ENCODE measurements around the gene CD24.

The CD24 gene

DNA sequence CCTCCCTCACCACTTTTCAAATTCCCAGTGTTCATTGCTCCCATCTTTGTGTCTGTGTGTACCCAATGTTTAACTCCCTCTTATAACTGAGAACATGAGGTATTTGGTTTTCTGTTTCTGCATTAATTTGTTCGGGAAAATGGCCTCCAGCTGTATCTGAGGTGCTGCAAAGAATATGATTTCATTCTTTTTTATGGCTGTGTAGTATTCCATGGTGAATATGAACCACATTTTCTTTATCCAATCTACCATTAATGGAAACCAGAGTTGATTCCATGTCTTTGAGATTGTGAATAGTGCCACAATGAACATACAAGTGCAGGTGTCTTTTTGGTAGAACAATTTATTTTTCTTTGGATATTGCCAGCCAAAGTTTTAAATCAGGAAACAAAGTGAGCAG, 10.4 kb downstream of the CD24 start:
- Histone ChIP-seq H2AFZ (ENCODE audit: low read depth, low read length) (no peak overlapping the region), H3K4me1 (ENCODE audit: insufficient read depth, low read length) (no peaks in the 10 kb centered on the region), H3K4me3 (ENCODE audit: low read length) (no peak overlapping the region), H3K36me3 (ENCODE audit: insufficient read depth, low read length) (no peaks in the 10 kb centered on the region), H3K9me3 (ENCODE audit: low read length) (peaks cover 3% of the 10 kb centered on the region), H3K27me3 (ENCODE audit: insufficient read depth, low read length) (no peaks in the 10 kb centered on the region)

DNA sequence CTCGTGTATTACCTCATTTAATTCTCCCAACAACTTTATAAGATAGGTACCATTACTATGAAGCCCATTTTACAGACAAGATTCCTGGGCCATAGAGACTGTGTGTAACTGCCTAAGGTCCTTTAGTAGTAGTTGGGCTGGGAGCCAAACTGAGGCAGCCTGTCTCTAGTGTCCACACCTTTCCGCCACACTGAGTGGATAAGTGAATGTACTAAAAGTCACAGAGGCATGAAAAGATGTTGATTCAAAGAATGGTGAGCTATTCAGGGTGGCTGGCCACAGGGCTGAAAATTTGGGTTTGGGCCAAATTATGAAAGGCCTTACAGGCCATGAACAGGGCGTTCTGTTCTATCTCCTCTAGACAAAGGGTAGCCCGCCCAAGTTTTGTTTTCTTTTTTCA, 11.0 kb downstream of the CD24 start:
- Histone ChIP-seq H3K4me3 (ENCODE audit: low read length) (no peak overlapping the region), H3K36me3 (ENCODE audit: insufficient read depth, low read length) (no peaks in the 10 kb centered on the region), H3K27me3 (ENCODE audit: insufficient read depth, low read length) (no peaks in the 10 kb centered on the region), H3K9me3 (ENCODE audit: low read length) (peaks cover 3% of the 10 kb centered on the region), H3K4me1 (ENCODE audit: insufficient read depth, low read length) (no peaks in the 10 kb centered on the region), H2AFZ (ENCODE audit: low read depth, low read length) (no peak overlapping the region)

DNA sequence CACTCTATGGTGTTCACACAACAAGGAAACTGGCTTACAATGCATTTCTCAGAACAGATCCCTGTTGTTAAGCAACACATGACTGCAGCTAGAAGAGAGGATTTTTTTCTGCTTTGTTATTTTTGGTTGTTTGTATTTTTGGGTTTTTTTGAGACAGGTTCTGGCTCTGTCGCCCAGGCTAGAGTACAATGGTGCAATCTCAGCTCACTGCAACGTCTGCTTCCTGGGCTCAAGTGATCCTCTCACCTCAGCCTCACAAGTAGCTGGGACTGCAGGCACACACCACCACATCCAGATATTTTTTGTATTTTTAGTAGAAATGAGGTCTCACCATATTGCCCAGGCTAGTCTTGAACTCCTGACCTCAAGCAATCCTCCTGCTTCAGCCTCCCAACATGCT, 12.7 kb downstream of the CD24 start:
- Histone ChIP-seq H2AFZ (ENCODE audit: low read depth, low read length) (no peak overlapping the region), H3K27me3 (ENCODE audit: insufficient read depth, low read length) (no peaks in the 10 kb centered on the region), H3K4me3 (ENCODE audit: low read length) (no peak overlapping the region), H3K9me3 (ENCODE audit: low read length) (peaks cover 3% of the 10 kb centered on the region), H3K4me1 (ENCODE audit: insufficient read depth, low read length) (no peaks in the 10 kb centered on the region), H3K36me3 (ENCODE audit: insufficient read depth, low read length) (no peaks in the 10 kb centered on the region)

DNA sequence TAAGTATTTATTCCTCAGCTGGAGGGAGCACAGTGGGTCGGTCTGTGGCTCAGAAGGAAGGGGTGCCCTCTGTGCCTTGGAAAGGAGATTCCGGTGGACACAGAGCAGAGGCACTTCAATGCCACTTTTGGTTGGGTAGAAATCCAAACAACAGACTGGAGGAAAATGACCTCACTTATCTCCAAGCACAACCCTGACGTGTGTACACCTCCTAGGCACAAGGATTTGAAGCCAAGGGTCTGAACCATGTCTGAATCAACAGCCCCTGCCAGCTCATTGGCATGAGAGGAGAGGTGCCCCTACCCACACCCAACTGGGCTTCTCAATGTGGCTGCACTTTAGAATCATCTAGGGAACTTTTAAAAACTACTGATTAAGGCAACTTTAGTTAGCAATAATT, 13.4 kb downstream of the CD24 start:
- H3K4me3 ChIP-seq (ENCODE audit: low read length) = no peak overlapping the region
- H3K9me3 ChIP-seq (ENCODE audit: low read length) = peaks cover 3% of the 10 kb centered on the region
- H3K27me3 ChIP-seq (ENCODE audit: insufficient read depth, low read length) = no peaks in the 10 kb centered on the region
- no peaks in the 10 kb centered on the region for H3K36me3 ChIP-seq (ENCODE audit: insufficient read depth, low read length)
- H2AFZ ChIP-seq (ENCODE audit: low read depth, low read length) = no peak overlapping the region
- H3K4me1 ChIP-seq (ENCODE audit: insufficient read depth, low read length) = no peaks in the 10 kb centered on the region

DNA sequence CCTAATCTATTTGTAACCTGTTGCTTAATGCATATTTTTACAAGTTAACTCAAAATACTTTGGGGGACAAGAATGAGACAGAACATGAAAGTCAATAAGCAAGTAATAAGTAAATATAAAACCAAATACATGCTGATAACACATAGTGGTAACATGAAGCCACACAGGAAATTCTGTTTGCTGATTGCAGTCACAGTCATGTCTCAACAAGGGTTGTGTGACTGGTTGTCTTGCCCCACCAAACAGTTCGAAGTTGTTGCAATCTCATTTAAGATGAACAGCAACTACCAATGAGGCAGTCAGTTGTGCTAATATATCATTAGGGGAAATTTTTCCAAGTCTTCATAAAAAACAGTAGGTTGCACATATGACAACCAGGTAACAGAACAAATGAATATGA, 14.5 kb downstream of the CD24 start:
- H3K9me3 ChIP-seq (ENCODE audit: low read length) = peaks cover 3% of the 10 kb centered on the region
- no peak overlapping the region for H2AFZ ChIP-seq (ENCODE audit: low read depth, low read length)
- H3K4me1 ChIP-seq (ENCODE audit: insufficient read depth, low read length) = no peaks in the 10 kb centered on the region
- H3K36me3 ChIP-seq (ENCODE audit: insufficient read depth, low read length) = no peaks in the 10 kb centered on the region
- H3K27me3 ChIP-seq (ENCODE audit: insufficient read depth, low read length) = no peaks in the 10 kb centered on the region
- H3K4me3 ChIP-seq (ENCODE audit: low read length) = no peak overlapping the region

DNA sequence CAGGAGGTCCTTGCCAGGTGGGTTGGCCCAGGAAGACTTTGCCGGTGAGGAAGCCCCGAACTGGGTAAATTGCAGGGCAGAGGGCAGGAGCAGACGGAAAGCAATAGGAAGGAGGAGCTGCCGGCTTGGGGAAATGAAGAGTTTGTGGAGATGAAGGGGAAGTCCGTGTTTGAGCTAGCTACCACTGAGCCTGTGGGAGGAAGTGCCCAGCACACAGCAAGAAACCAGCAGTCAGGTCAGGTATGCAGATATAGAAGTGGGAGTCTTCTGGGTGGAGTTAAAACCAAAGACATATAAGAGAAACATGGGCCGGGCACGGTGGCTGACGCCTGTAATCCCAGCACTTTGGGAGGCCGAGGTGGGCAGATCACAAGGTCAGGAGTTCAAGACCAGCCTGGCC, 34.7 kb downstream of the CD24 start:
- no peak overlapping the region for H3K4me3 ChIP-seq (ENCODE audit: low read length)
- no peak overlapping the region for H2AFZ ChIP-seq (ENCODE audit: low read depth, low read length)
- no peaks in the 10 kb centered on the region for H3K36me3 ChIP-seq (ENCODE audit: insufficient read depth, low read length)
- H3K9me3 ChIP-seq (ENCODE audit: low read length) = no peaks in the 10 kb centered on the region
- H3K4me1 ChIP-seq (ENCODE audit: insufficient read depth, low read length) = no peaks in the 10 kb centered on the region
- H3K27me3 ChIP-seq (ENCODE audit: insufficient read depth, low read length) = no peaks in the 10 kb centered on the region

DNA sequence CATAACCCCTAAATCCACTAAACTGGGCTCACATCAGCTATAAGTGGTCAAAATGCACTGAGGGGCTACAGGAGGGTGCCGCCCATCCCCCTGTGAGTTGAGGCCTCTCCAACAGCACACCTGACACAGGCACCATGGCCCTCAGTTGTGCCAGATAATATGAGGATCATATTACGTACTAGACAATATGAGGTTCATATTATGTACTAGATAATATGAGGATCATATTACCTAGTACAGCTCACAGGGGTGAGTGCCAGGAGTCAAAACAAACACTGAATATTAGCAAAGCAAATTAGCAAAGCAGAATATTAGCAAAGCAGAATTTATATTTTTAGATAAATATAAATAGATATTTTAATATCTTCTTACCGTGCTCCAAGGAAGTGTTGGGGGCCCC, 35.3 kb downstream of the CD24 start:
- Histone ChIP-seq H3K4me3 (ENCODE audit: low read length) (no peak overlapping the region), H3K36me3 (ENCODE audit: insufficient read depth, low read length) (no peaks in the 10 kb centered on the region), H3K9me3 (ENCODE audit: low read length) (no peaks in the 10 kb centered on the region), H3K4me1 (ENCODE audit: insufficient read depth, low read length) (no peaks in the 10 kb centered on the region), H2AFZ (ENCODE audit: low read depth, low read length) (no peak overlapping the region), H3K27me3 (ENCODE audit: insufficient read depth, low read length) (no peaks in the 10 kb centered on the region)

DNA sequence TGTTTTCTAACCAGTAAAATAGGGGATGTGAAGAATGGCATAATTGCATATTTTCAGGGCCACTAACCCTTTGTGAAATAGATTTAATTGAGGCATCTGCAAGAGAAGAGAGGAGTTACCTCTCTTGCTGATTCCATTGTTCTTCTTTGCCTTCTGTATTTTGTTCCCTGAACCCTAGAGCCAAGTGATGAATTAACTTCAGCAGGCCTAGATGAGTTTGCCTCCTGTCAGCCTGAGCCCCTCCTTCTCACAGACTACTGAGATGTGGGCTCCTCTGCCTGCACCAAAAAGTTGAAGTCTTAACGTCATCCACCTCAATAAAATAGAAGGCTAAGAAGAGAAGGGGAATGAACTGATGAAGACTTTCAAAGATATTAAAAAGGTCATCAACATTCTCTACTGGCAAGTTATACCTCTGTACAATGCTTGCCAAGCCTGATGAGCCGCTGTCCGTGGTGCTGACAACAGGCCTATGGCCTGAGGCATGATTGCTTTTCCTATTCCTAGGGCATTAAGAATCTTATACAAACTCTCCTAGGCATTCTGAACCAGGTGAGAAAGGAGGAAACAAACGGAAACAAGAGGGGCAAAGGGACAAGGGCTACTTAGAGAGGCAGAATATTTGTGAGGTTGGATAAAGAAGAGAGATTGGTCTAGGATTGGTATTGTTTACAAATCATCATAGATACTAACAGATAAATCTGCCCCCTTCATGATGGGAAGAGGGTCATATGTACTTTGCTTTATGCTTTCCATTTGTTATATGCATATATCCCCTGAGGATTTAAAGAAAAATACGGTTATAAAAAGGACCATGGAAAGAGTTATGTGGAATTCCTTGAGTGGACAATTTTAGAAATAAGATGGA, 46.8 kb downstream of the CD24 start:
- no peak overlapping the region for H2AFZ ChIP-seq (ENCODE audit: low read depth, low read length)
- no peak overlapping the region for H3K4me3 ChIP-seq (ENCODE audit: low read length)
- H3K9me3 ChIP-seq (ENCODE audit: low read length) = no peaks in the 10 kb centered on the region
- H3K27me3 ChIP-seq (ENCODE audit: insufficient read depth, low read length) = peaks cover 15% of the 10 kb centered on the region
- no peaks in the 10 kb centered on the region for H3K36me3 ChIP-seq (ENCODE audit: insufficient read depth, low read length)
- no peaks in the 10 kb centered on the region for H3K4me1 ChIP-seq (ENCODE audit: insufficient read depth, low read length)

DNA sequence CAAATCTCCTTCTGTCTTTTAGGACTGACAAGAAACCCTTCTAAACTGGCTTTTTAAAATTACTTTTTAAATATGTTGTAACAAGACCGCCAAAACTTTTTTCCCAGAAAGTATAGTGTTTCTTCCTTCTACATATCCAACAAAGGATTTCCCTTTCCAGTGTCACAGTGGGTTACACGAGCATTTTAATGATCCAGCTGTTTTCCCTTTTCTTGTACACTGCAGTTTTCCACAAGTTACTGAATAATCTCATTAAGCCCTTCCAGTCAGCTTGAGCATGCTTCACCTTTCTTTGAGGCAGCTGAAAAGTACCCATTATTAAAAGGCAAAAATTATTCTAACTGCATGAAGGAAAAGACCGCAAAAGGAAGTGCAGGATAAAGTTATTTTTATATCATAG, 48.6 kb downstream of the CD24 start:
- no peak overlapping the region for H2AFZ ChIP-seq (ENCODE audit: low read depth, low read length)
- no peaks in the 10 kb centered on the region for H3K9me3 ChIP-seq (ENCODE audit: low read length)
- peaks cover 15% of the 10 kb centered on the region for H3K27me3 ChIP-seq (ENCODE audit: insufficient read depth, low read length)
- H3K4me1 ChIP-seq (ENCODE audit: insufficient read depth, low read length) = no peaks in the 10 kb centered on the region
- no peak overlapping the region for H3K4me3 ChIP-seq (ENCODE audit: low read length)
- H3K36me3 ChIP-seq (ENCODE audit: insufficient read depth, low read length) = no peaks in the 10 kb centered on the region

DNA sequence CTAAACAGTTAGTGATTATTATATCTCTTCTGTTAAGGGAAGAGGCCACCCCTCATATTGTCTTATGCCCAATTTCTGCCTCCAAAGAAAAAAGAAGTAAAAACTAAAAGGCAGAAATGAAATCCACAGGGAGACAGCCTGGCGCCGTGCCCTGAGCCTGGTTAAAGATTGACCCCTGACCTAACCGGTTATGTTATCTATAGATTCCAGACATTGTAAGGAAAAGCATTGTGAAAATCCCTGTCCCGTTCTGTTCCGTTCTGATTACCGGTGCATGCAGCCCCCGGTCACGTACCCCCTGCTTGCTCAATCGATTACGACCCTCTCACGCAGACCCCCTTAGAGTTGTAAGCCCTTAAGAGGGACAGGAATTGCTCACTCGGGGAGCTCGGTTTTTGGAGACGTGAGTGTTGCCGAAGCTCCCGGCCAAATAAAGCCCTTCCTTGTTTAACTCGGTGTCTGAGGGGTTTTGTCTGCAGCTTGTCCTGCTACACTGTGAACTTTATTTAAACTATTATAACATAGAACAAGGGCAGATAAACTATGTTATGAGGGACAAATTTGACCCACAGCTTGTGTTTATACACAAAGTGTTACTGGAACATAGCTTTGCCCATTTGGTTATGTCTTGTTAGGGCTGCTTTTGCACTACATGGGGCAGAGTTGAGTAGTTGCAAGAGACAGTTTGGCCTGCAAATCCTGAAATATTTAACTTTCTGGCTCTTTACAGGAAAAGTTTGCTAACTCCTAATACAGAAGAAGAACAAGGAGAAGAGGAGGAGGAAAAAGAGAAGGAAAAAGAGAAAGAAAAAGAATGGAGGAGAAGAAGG, 49.6 kb downstream of the CD24 start:
- Histone ChIP-seq H3K27me3 (ENCODE audit: insufficient read depth, low read length) (peaks cover 15% of the 10 kb centered on the region), H3K4me3 (ENCODE audit: low read length) (no peak overlapping the region), H3K36me3 (ENCODE audit: insufficient read depth, low read length) (no peaks in the 10 kb centered on the region), H3K9me3 (ENCODE audit: low read length) (no peaks in the 10 kb centered on the region), H2AFZ (ENCODE audit: low read depth, low read length) (no peak overlapping the region), H3K4me1 (ENCODE audit: insufficient read depth, low read length) (no peaks in the 10 kb centered on the region)

DNA sequence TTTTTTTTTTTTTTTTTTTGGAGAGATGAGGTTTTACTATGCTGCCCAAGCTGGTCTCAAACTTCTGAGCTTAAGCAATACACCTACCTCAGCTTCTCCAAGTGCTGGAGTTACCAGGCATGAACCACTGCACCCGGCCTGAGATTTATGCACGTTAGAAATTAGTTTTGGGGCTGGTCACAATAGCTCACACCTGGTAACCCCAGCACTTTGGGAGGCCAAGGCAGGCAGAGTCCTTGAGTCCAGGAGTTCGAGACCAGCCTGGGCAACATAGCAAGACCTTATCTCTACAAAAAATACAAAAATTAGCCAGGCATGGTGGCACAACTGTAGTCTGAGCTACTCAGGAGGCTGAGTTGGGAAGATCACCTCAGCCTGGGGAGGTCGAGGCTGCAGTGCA, 51.9 kb downstream of the CD24 start:
- H3K4me1 ChIP-seq (ENCODE audit: insufficient read depth, low read length) = no peaks in the 10 kb centered on the region
- H3K27me3 ChIP-seq (ENCODE audit: insufficient read depth, low read length) = peaks cover 18% of the 10 kb centered on the region
- no peaks in the 10 kb centered on the region for H3K36me3 ChIP-seq (ENCODE audit: insufficient read depth, low read length)
- H3K9me3 ChIP-seq (ENCODE audit: low read length) = no peaks in the 10 kb centered on the region
- no peak overlapping the region for H2AFZ ChIP-seq (ENCODE audit: low read depth, low read length)
- H3K4me3 ChIP-seq (ENCODE audit: low read length) = no peak overlapping the region
